ENCODE measurements around the gene SCARB1.
"Not testable (repeated sequence)": the region's sequence is repeated elsewhere in the genome, so short reads cannot be mapped to it uniquely, and the experiment has no call there.

SCARB1 gene

GRCh38 chr12:124888260-124888659 lies 24.6 kb upstream of the SCARB1 start:
- no peak overlapping the region for H3K27ac ChIP-seq (replicated peaks)
- TF ChIP-seq CTCF (IDR thresholded peaks at IDR 0.05; ENCODE audit: insufficient read depth, low read length), result no peak
- H3K4me3 ChIP-seq (replicated peaks; ENCODE audit: insufficient read depth, low read length), result no peak overlapping the region
- DNase-seq (ENCODE audit: low read depth in 1 of 2, low spot score in 1 of 2), result no peak
- H3K27me3 ChIP-seq (ENCODE audit: insufficient read depth, poor library complexity, severe bottlenecking), result no peaks in the 10 kb centered on the region

DNA sequence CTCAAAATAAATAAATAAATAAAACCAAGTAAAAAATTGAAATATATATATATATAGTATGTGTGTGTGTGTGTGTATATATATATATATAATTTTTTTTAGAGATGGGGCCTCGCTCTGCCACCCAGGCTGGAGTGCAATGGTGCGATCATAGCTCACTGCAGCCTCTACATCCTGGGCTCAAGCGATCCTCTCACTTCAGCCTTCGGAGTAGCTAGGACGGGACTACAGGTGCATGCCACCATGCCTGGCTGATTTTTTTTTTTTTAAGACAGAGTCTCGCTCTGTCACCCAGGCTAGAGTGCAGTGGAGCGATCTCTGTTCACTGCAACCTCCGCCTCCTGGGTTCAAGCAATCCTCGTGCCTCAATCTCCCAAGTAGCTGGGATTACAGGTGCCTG lies 24.1 kb upstream of the SCARB1 start:
- H3K27ac ChIP-seq (replicated peaks); H3K4me3 ChIP-seq (replicated peaks; ENCODE audit: insufficient read depth, low read length); H3K27me3 ChIP-seq (ENCODE audit: insufficient read depth, poor library complexity, severe bottlenecking); DNase-seq (ENCODE audit: low read depth in 1 of 2, low spot score in 1 of 2): not testable (repeated sequence)

DNA sequence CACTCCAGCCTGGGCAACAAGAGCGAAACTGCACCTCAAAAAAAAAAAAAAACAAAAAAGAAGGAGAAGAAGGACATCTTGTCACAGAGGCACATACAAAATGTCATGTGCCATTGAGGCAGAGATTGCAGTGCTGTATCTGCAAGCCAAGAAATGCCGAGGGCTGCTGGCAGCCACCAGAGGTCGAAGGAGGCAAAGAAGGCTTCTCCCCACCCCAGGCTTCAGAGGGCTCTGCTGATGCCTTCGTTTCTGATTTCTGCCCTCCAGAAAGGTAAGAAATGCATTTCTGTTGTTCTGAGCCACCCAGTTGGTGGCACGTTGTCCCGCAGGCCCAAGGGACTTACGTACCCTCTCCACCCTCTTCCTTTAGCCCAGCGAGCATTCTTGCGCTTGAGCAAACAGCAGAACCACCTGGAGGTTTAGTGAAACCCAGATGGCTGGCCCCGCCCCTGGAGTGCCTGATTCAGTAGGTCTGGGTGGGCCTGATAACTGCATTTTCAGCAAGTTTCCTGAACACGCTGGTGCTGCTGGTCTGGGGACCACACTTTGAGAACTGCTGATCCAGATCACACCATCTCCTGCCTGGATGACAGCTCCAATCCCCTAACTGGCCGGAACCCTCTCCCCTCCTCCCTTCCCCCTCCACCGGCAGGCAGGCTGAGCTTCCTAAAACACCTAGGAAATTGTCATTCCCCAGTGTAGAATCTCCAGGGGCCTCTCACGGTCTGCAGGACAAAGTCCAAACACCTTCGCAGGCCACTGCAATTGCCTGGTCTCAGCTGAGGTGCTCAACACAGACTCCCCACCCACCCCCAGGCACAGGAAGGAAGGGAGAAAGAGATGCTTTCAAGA lies 21.1 kb upstream of the SCARB1 start:
- H3K27ac ChIP-seq (replicated peaks), result no peak overlapping the region
- no peaks in the 10 kb centered on the region for H3K27me3 ChIP-seq (ENCODE audit: insufficient read depth, poor library complexity, severe bottlenecking)
- no peak overlapping the region for H3K4me3 ChIP-seq (replicated peaks; ENCODE audit: insufficient read depth, low read length)
- no peak for DNase-seq (ENCODE audit: low read depth in 1 of 2, low spot score in 1 of 2)
- TF ChIP-seq, protein P1, sequence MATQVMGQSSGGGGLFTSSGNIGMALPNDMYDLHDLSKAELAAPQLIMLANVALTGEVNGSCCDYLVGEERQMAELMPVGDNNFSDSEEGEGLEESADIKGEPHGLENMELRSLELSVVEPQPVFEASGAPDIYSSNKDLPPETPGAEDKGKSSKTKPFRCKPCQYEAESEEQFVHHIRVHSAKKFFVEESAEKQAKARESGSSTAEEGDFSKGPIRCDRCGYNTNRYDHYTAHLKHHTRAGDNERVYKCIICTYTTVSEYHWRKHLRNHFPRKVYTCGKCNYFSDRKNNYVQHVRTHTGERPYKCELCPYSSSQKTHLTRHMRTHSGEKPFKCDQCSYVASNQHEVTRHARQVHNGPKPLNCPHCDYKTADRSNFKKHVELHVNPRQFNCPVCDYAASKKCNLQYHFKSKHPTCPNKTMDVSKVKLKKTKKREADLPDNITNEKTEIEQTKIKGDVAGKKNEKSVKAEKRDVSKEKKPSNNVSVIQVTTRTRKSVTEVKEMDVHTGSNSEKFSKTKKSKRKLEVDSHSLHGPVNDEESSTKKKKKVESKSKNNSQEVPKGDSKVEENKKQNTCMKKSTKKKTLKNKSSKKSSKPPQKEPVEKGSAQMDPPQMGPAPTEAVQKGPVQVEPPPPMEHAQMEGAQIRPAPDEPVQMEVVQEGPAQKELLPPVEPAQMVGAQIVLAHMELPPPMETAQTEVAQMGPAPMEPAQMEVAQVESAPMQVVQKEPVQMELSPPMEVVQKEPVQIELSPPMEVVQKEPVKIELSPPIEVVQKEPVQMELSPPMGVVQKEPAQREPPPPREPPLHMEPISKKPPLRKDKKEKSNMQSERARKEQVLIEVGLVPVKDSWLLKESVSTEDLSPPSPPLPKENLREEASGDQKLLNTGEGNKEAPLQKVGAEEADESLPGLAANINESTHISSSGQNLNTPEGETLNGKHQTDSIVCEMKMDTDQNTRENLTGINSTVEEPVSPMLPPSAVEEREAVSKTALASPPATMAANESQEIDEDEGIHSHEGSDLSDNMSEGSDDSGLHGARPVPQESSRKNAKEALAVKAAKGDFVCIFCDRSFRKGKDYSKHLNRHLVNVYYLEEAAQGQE (IDR thresholded peaks at IDR 0.05; ENCODE audit: insufficient replicate concordance, low read depth), result no peak
- TF ChIP-seq SPI1 (IDR thresholded peaks at IDR 0.05; ENCODE audit: borderline replicate concordance, low read depth) (no peak), GABPA (IDR thresholded peaks at IDR 0.05; ENCODE audit: low read depth) (no peak), POLR2AphosphoS5 (IDR thresholded peaks at IDR 0.05; ENCODE audit: low read depth) (no peak), CTCF (IDR thresholded peaks at IDR 0.05; ENCODE audit: insufficient read depth, low read length) (no peak)

GRCh38 chr12:124883263-124884130 lies 19.8 kb upstream of the SCARB1 start:
- no peak for DNase-seq (ENCODE audit: low read depth in 1 of 2, low spot score in 1 of 2)
- TF ChIP-seq, protein P1 (IDR thresholded peaks at IDR 0.05; ENCODE audit: insufficient replicate concordance, low read depth), result no peak
- no peak for TF ChIP-seq CTCF (IDR thresholded peaks at IDR 0.05; ENCODE audit: insufficient read depth, low read length)
- TF ChIP-seq SPI1 (IDR thresholded peaks at IDR 0.05; ENCODE audit: borderline replicate concordance, low read depth), result no peak
- no peak for TF ChIP-seq POLR2AphosphoS5 (IDR thresholded peaks at IDR 0.05; ENCODE audit: low read depth)
- no peak for TF ChIP-seq GABPA (IDR thresholded peaks at IDR 0.05; ENCODE audit: low read depth)

More at GRCh38 chr12:124883263-124884130, 19.8 kb upstream of the SCARB1 start:
- Histone ChIP-seq H3K27ac (replicated peaks) (no peak overlapping the region), H3K4me3 (replicated peaks; ENCODE audit: insufficient read depth, low read length) (no peak overlapping the region), H3K27me3 (ENCODE audit: insufficient read depth, poor library complexity, severe bottlenecking) (no peaks in the 10 kb centered on the region)

Measured in HL-60 (cell line).